Right lung (tissue), 5 donors: Measurements from ENCODE around the gene RPL27A. TPM values are rescaled to one million over a fixed set of nuclear protein-coding genes. Genes with fewer than 3 reads are reported as not detected.

ENCODE experiments used
- DNase-seq, 2 donors: peaks; one replicate each; pipeline ENCODE4 v3.0.0-alpha.2; 2013
- polyA plus RNA-seq, 5 donors: library from polyadenylated mRNA; unstranded; fragments of 120-200 nt; gene quantifications; one replicate each; pipeline versions ENCODE4 v1.2.1 to v1.2.3, GENCODE V29; 2013; ENCODE audit warnings: inconsistent platforms in 1 of 5, low replicate concordance in 1 of 5; ENCODE audit not compliant: insufficient read length in 5 of 5, insufficient read depth in 1 of 5

RPL27A gene
- polyA plus RNA-seq, 5 donors = 2,576 to 3,406 (median 2,802) TPM

- DNase-seq = no peak
Observed at GRCh38 chr11:8698379-8698851, 15.8 kb downstream of the RPL27A start.

- DNase-seq = no peak
Observed at GRCh38 chr11:8698917-8699441, 16.4 kb downstream of the RPL27A start.

GRCh38 chr11:8699903-8700302, 17.3 kb downstream of the RPL27A start:
- DNase-seq = no peak

- DNase-seq = no peak
Observed at GRCh38 chr11:8701891-8702597, 19.5 kb downstream of the RPL27A start.

- DNase-seq = no peak
Observed at GRCh38 chr11:8702598-8702915, 20.0 kb downstream of the RPL27A start.

- no peak for DNase-seq
Observed at GRCh38 chr11:8704136-8704535, 21.5 kb downstream of the RPL27A start.

GRCh38 chr11:8705146-8705545, 22.6 kb downstream of the RPL27A start:
- no peak for DNase-seq

GRCh38 chr11:8706673-8707432, 24.3 kb downstream of the RPL27A start:
- no peak for DNase-seq

- DNase-seq = no peak
Observed at GRCh38 chr11:8707541-8708191, 25.1 kb downstream of the RPL27A start.

- DNase-seq = peak; percentile 68 to 72
Observed at GRCh38 chr11:8709002-8709672, 26.5 kb downstream of the RPL27A start.

- DNase-seq = no peak
Observed at GRCh38 chr11:8709777-8710176, 27.2 kb downstream of the RPL27A start.

GRCh38 chr11:8711895-8712442, 29.4 kb downstream of the RPL27A start:
- no peak for DNase-seq

GRCh38 chr11:8712506-8712905, 29.9 kb downstream of the RPL27A start:
- DNase-seq = no peak

- no peak for DNase-seq
Observed at GRCh38 chr11:8713760-8714454, 31.3 kb downstream of the RPL27A start.

- no peak for DNase-seq
Observed at GRCh38 chr11:8714622-8715225, 32.1 kb downstream of the RPL27A start.

GRCh38 chr11:8715501-8715900, 32.9 kb downstream of the RPL27A start:
- no peak for DNase-seq

- no peak for DNase-seq
Observed at GRCh38 chr11:8717544-8717875, 34.9 kb downstream of the RPL27A start.

- DNase-seq = peak; percentile 80 to 83
Observed at GRCh38 chr11:8717876-8718753, 35.5 kb downstream of the RPL27A start.

- DNase-seq = peak in 1 of 2 donors; percentile 55
Observed at GRCh38 chr11:8719211-8719649, 36.6 kb downstream of the RPL27A start.

- DNase-seq = no peak
Observed at GRCh38 chr11:8719721-8720120, 37.1 kb downstream of the RPL27A start.
